ENCODE measurements around the gene FUS.

FUS gene

GRCh38 chr16:31215287-31216162 lies 35.6 kb downstream of the FUS start (continued):
- no peak for TF ChIP-seq ZNF488 (tag by site-specific recombination; IDR thresholded peaks at IDR 0.05)
- no peak for TF ChIP-seq ZNF133 (tag by site-specific recombination; IDR thresholded peaks at IDR 0.05)
- TF ChIP-seq ZNF221 (tag by site-specific recombination; IDR thresholded peaks at IDR 0.05; ENCODE audit: borderline replicate concordance): no peak
- no peak for TF ChIP-seq ZNF184 (tag by site-specific recombination; IDR thresholded peaks at IDR 0.05)
- no peak for TF ChIP-seq ZSCAN23 (tag by site-specific recombination; IDR thresholded peaks at IDR 0.05)
- no peak for TF ChIP-seq ZNF146 (tag by site-specific recombination; IDR thresholded peaks at IDR 0.05)
- no peak for TF ChIP-seq ZNF148 (tag by site-specific recombination; IDR thresholded peaks at IDR 0.05; ENCODE audit: borderline replicate concordance)
- no peak for TF ChIP-seq MZF1 (tag by site-specific recombination; IDR thresholded peaks at IDR 0.05; ENCODE audit: borderline replicate concordance)
- TF ChIP-seq ZXDB (tag by site-specific recombination; IDR thresholded peaks at IDR 0.05): peak; percentile 96
- TF ChIP-seq INSM2 (tag by site-specific recombination; IDR thresholded peaks at IDR 0.05): peak; percentile 53
- no peak for TF ChIP-seq ZNF558 (tag by site-specific recombination; IDR thresholded peaks at IDR 0.05)
- no peak for TF ChIP-seq ZNF664 (tag by site-specific recombination; IDR thresholded peaks at IDR 0.05)
- no peak for TF ChIP-seq SCRT2 (tag by site-specific recombination; IDR thresholded peaks at IDR 0.05)
- no peak for TF ChIP-seq ZNF362 (tag by site-specific recombination; IDR thresholded peaks at IDR 0.05)
- no peak for TF ChIP-seq ZNF670 (tag by site-specific recombination; IDR thresholded peaks at IDR 0.05; ENCODE audit: low read depth)
- TF ChIP-seq KLF1 (tag by site-specific recombination; IDR thresholded peaks at IDR 0.05): peak; percentile 99
- no peak for TF ChIP-seq ZNF266 (tag by site-specific recombination; IDR thresholded peaks at IDR 0.05; ENCODE audit: low read depth)
- TF ChIP-seq BCL11A (tag by site-specific recombination; IDR thresholded peaks at IDR 0.05; ENCODE audit: low read depth): no peak
- TF ChIP-seq ZNF658 (tag by site-specific recombination; IDR thresholded peaks at IDR 0.05): no peak
- TF ChIP-seq ZNF48 (tag by site-specific recombination; IDR thresholded peaks at IDR 0.05): no peak
- no peak for TF ChIP-seq ZNF114 (tag by site-specific recombination; IDR thresholded peaks at IDR 0.05)
- TF ChIP-seq ZNF677 (tag by site-specific recombination; IDR thresholded peaks at IDR 0.05): no peak
- TF ChIP-seq, protein P1, sequence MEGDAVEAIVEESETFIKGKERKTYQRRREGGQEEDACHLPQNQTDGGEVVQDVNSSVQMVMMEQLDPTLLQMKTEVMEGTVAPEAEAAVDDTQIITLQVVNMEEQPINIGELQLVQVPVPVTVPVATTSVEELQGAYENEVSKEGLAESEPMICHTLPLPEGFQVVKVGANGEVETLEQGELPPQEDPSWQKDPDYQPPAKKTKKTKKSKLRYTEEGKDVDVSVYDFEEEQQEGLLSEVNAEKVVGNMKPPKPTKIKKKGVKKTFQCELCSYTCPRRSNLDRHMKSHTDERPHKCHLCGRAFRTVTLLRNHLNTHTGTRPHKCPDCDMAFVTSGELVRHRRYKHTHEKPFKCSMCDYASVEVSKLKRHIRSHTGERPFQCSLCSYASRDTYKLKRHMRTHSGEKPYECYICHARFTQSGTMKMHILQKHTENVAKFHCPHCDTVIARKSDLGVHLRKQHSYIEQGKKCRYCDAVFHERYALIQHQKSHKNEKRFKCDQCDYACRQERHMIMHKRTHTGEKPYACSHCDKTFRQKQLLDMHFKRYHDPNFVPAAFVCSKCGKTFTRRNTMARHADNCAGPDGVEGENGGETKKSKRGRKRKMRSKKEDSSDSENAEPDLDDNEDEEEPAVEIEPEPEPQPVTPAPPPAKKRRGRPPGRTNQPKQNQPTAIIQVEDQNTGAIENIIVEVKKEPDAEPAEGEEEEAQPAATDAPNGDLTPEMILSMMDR (tag by site-specific recombination; IDR thresholded peaks at IDR 0.05): 0 out of 2 replicates have a peak, but pooled peaks have one; percentile 10
- no peak for TF ChIP-seq ZNF549 (tag by site-specific recombination; IDR thresholded peaks at IDR 0.05)
- TF ChIP-seq PRDM1 (tag by site-specific recombination; IDR thresholded peaks at IDR 0.05): no peak
- no peak for TF ChIP-seq ZNF792 (tag by site-specific recombination; IDR thresholded peaks at IDR 0.05)
- TF ChIP-seq ZSCAN4 (tag by site-specific recombination; IDR thresholded peaks at IDR 0.05): peak; percentile 28; the same call in 1 of the 2 replicates
- no peak for TF ChIP-seq ZNF302 (tag by site-specific recombination; IDR thresholded peaks at IDR 0.05; ENCODE audit: low read depth)
- TF ChIP-seq ZNF621 (tag by site-specific recombination; IDR thresholded peaks at IDR 0.05): no peak
- no peak; the same call in 1 of the 2 replicates for TF ChIP-seq ZNF561 (tag by site-specific recombination; IDR thresholded peaks at IDR 0.05; ENCODE audit: borderline replicate concordance)
- no peak for TF ChIP-seq ZNF140 (tag by site-specific recombination; IDR thresholded peaks at IDR 0.05)
- TF ChIP-seq ZNF239 (tag by site-specific recombination; IDR thresholded peaks at IDR 0.05): no peak

Data from HEK293 (cell line).